ENCODE measurements around the gene ABLIM3. TPM values are rescaled to one million over a fixed set of nuclear protein-coding genes. Genes with fewer than 3 reads are reported as not detected.

Gene ABLIM3
- total and polyA plus RNA-seq, 10 of the 15 experiments (the other 5 are each of a cell fraction or from before 2014, with no cell fraction given) = 0.03 TPM; not detected in 9

DNA sequence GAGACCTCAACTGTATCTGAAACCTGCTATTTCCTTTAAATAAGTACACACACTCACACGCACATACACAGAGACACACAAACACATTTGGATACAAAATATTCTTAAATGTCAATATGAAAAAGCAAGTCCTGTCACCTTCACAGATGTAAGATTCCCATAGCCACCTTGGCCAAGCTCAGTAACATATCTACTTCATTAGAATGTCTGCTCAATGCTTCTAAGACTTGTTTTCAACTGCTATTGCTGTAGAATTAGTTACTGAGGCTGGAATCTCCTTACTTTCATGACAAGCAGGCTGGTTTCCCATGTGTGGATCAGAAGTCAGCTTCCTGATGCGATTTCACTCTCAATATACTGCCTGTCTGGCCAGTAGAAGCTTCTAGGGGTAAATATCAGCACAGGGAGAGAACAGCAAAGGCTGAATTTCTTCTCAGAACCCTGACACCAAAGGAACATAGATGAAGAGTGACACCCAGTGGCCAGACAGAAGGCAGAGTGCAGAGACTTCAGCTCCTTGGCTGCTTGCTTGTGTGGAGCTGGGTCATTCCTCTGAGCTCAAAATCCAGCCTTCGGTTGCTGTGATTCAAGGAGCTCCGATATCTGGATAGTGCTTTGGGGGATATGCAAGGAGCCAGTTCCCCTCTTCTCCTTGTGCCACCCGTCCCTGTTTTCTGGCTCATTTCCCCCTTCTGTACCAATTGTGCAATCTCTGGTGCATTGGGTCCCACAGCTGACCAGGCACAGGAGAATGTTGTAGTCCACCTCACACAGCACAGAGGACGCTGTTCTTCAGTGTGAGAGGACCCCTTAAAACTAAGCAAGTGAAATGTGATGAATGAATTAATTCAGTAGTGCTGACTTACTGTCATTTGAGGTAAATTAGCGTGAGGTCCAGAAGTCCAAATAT is 26.6 kb upstream of the ABLIM3 start:
- Histone ChIP-seq H3K4me2 (ENCODE audit: control insufficient read depth, insufficient read depth) (no peak overlapping the region), H4K20me1 (ENCODE audit: control insufficient read depth, insufficient read depth) (no peaks in the 10 kb centered on the region; the same call in 1 of the 2 replicates), H3K36me3 (ENCODE audit: control insufficient read depth in 2 of 2, insufficient read depth in 2 of 2, low read length in 1 of 2) (no peaks in the 10 kb centered on the region), H3K9me3 (replicated peaks; ENCODE audit: control insufficient read depth, insufficient read depth, low read length) (no peaks in the 10 kb centered on the region), H3K4me1 (ENCODE audit: control insufficient read depth, insufficient read depth, low read length) (no peaks in the 10 kb centered on the region), H3K9ac (ENCODE audit: control insufficient read depth, insufficient read depth, low read length) (no peak overlapping the region), H3K4me3 (no peak overlapping the region), H2AFZ (ENCODE audit: control insufficient read depth, low read depth, low read length) (no peak overlapping the region), H3K79me2 (ENCODE audit: control insufficient read depth, insufficient read depth, low read length) (no peaks in the 10 kb centered on the region), H3K27me3 (replicated peaks in 1 of 2; ENCODE audit: control insufficient read depth in 2 of 2, insufficient read depth in 2 of 2, low read length in 1 of 2) (no peaks in the 10 kb centered on the region), H3K27ac (ENCODE audit: control insufficient read depth, insufficient read depth) (no peak overlapping the region)
- peak; percentile 75 for FAIRE-seq
- RAD21 ChIA-PET (ENCODE audit: unreplicated experiment) = interaction anchor here (0.6 to 1.5 kb wide), 8 partner anchors 79 to 384 kb away, joined by 3 to 14 read pairs (median 4); no protein-coding TSS in a partner anchor
- SMC1A ChIA-PET (ENCODE audit: uncharacterized antibody, unreplicated experiment) = interaction anchor here (0.9 to 2.7 kb wide), 9 partner anchors 10 to 670 kb away, joined by 3 to 22 read pairs (median 4); no protein-coding TSS in a partner anchor
- ATAC-seq = peak; percentile 97
- intact Hi-C loops (cut with micrococcal nuclease; ENCODE audit: unreplicated experiment) (loop anchor here (1.0 to 5.0 kb wide), 3 partner anchors 77 to 672 kb away; no protein-coding TSS in a partner anchor), in situ Hi-C loops (cut with MboI) (loop anchor here (10.0 kb wide), 1 partner anchor 380 kb away; no protein-coding TSS in a partner anchor)
- WGBS (ENCODE audit: insufficient coverage, insufficient replicate concordance, low lambda C conversion rate, missing lambda C conversion rate) = 20% methylated on average over 7 of the region's 7 CpGs
- CTCF ChIA-PET = interaction anchor here (0.7 to 3.1 kb wide), 17 partner anchors 9 to 386 kb away, joined by 3 to 27 read pairs (median 5); no protein-coding TSS in a partner anchor
- no TSS peak for BruUV-seq (replicated peaks)
- POLR2A ChIA-PET = interaction anchor here (1.0 kb wide), 1 partner anchor 9 kb away, joined by 3 read pairs; no protein-coding TSS in a partner anchor
- no peak for DNase-seq (ENCODE audit: low read depth, low spot score)
- no peak for TF ChIP-seq BMI1 (IDR thresholded peaks at IDR 0.05; ENCODE audit: borderline replicate concordance)
- no peak for TF ChIP-seq RBBP5 (conservative IDR thresholded peaks at IDR 0.05)
- no peak for TF ChIP-seq SPI1 (IDR thresholded peaks at IDR 0.05; ENCODE audit: borderline replicate concordance, insufficient read depth, low read depth, low read length)
- no peak for TF ChIP-seq GABPA (IDR thresholded peaks at IDR 0.05; ENCODE audit: low read depth)
- TF ChIP-seq SP1 (IDR thresholded peaks at IDR 0.05; ENCODE audit: low read depth, low read length) = no peak
- TF ChIP-seq, protein P1, sequence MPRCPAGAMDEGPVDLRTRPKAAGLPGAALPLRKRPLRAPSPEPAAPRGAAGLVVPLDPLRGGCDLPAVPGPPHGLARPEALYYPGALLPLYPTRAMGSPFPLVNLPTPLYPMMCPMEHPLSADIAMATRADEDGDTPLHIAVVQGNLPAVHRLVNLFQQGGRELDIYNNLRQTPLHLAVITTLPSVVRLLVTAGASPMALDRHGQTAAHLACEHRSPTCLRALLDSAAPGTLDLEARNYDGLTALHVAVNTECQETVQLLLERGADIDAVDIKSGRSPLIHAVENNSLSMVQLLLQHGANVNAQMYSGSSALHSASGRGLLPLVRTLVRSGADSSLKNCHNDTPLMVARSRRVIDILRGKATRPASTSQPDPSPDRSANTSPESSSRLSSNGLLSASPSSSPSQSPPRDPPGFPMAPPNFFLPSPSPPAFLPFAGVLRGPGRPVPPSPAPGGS (IDR thresholded peaks at IDR 0.05; ENCODE audit: borderline replicate concordance, insufficient read depth, low read depth, low read length, poor library complexity, severe bottlenecking) = no peak
- TF ChIP-seq, protein P2, sequence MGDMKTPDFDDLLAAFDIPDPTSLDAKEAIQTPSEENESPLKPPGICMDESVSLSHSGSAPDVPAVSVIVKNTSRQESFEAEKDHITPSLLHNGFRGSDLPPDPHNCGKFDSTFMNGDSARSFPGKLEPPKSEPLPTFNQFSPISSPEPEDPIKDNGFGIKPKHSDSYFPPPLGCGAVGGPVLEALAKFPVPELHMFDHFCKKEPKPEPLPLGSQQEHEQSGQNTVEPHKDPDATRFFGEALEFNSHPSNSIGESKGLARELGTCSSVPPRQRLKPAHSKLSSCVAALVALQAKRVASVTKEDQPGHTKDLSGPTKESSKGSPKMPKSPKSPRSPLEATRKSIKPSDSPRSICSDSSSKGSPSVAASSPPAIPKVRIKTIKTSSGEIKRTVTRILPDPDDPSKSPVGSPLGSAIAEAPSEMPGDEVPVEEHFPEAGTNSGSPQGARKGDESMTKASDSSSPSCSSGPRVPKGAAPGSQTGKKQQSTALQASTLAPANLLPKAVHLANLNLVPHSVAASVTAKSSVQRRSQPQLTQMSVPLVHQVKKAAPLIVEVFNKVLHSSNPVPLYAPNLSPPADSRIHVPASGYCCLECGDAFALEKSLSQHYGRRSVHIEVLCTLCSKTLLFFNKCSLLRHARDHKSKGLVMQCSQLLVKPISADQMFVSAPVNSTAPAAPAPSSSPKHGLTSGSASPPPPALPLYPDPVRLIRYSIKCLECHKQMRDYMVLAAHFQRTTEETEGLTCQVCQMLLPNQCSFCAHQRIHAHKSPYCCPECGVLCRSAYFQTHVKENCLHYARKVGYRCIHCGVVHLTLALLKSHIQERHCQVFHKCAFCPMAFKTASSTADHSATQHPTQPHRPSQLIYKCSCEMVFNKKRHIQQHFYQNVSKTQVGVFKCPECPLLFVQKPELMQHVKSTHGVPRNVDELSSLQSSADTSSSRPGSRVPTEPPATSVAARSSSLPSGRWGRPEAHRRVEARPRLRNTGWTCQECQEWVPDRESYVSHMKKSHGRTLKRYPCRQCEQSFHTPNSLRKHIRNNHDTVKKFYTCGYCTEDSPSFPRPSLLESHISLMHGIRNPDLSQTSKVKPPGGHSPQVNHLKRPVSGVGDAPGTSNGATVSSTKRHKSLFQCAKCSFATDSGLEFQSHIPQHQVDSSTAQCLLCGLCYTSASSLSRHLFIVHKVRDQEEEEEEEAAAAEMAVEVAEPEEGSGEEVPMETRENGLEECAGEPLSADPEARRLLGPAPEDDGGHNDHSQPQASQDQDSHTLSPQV (IDR thresholded peaks at IDR 0.05) = no peak
- TF ChIP-seq, protein P3, sequence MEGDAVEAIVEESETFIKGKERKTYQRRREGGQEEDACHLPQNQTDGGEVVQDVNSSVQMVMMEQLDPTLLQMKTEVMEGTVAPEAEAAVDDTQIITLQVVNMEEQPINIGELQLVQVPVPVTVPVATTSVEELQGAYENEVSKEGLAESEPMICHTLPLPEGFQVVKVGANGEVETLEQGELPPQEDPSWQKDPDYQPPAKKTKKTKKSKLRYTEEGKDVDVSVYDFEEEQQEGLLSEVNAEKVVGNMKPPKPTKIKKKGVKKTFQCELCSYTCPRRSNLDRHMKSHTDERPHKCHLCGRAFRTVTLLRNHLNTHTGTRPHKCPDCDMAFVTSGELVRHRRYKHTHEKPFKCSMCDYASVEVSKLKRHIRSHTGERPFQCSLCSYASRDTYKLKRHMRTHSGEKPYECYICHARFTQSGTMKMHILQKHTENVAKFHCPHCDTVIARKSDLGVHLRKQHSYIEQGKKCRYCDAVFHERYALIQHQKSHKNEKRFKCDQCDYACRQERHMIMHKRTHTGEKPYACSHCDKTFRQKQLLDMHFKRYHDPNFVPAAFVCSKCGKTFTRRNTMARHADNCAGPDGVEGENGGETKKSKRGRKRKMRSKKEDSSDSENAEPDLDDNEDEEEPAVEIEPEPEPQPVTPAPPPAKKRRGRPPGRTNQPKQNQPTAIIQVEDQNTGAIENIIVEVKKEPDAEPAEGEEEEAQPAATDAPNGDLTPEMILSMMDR (IDR thresholded peaks at IDR 0.05 in 2 of 3, conservative IDR thresholded peaks at IDR 0.05 in 1 of 3; ENCODE audit: control insufficient read depth in 2 of 3, extremely low read depth in 1 of 3, insufficient read depth in 1 of 3, low read depth in 3 of 3, low read length in 3 of 3) = peak; percentile 66 to 74 (median 73)
- TF ChIP-seq, protein P4, sequence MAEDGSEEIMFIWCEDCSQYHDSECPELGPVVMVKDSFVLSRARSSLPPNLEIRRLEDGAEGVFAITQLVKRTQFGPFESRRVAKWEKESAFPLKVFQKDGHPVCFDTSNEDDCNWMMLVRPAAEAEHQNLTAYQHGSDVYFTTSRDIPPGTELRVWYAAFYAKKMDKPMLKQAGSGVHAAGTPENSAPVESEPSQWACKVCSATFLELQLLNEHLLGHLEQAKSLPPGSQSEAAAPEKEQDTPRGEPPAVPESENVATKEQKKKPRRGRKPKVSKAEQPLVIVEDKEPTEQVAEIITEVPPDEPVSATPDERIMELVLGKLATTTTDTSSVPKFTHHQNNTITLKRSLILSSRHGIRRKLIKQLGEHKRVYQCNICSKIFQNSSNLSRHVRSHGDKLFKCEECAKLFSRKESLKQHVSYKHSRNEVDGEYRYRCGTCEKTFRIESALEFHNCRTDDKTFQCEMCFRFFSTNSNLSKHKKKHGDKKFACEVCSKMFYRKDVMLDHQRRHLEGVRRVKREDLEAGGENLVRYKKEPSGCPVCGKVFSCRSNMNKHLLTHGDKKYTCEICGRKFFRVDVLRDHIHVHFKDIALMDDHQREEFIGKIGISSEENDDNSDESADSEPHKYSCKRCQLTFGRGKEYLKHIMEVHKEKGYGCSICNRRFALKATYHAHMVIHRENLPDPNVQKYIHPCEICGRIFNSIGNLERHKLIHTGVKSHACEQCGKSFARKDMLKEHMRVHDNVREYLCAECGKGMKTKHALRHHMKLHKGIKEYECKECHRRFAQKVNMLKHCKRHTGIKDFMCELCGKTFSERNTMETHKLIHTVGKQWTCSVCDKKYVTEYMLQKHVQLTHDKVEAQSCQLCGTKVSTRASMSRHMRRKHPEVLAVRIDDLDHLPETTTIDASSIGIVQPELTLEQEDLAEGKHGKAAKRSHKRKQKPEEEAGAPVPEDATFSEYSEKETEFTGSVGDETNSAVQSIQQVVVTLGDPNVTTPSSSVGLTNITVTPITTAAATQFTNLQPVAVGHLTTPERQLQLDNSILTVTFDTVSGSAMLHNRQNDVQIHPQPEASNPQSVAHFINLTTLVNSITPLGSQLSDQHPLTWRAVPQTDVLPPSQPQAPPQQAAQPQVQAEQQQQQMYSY (CRISPR knock-in tag; IDR thresholded peaks at IDR 0.05) = no peak
